ENCODE measurements around the gene SLC25A39. TPM values are rescaled to one million over a fixed set of nuclear protein-coding genes. Genes with fewer than 3 reads are reported as not detected.

Gene SLC25A39
- total and polyA plus RNA-seq, 9 of the 15 experiments (the other 6 are each of a cell fraction or from before 2014, with no cell fraction given) = 4.8 to 267 (median 140) TPM

DNA sequence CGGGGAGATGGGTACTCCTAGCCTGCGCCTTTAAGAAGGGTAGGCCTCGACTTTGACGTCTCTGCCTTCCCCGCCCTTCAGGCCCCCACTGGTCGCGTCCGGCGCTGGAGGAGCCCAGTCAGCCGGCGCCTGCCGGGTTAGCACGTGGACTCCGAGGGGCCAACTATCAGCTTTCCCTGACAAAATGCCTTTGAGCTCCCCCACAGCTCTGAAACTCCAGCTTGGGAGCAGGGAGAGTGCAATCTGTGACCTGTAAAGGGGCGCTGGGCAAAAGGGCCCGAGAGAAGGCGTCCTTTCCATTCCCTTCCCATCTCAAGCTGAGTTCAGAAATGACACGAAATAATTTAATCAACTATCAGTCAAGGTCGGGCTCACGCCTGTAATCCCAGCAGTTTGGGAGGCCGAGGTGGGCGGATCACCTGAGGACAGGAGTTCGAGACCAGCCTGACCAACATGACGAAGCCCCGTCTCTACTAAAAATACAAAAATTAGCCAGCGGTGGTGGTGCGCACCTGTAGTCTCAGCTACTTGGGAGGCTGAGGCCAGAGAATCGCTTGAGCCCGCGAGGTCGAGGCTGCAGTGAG, 2.3 kb upstream of the SLC25A39 start (continued):
- TF ChIP-seq, protein P1, sequence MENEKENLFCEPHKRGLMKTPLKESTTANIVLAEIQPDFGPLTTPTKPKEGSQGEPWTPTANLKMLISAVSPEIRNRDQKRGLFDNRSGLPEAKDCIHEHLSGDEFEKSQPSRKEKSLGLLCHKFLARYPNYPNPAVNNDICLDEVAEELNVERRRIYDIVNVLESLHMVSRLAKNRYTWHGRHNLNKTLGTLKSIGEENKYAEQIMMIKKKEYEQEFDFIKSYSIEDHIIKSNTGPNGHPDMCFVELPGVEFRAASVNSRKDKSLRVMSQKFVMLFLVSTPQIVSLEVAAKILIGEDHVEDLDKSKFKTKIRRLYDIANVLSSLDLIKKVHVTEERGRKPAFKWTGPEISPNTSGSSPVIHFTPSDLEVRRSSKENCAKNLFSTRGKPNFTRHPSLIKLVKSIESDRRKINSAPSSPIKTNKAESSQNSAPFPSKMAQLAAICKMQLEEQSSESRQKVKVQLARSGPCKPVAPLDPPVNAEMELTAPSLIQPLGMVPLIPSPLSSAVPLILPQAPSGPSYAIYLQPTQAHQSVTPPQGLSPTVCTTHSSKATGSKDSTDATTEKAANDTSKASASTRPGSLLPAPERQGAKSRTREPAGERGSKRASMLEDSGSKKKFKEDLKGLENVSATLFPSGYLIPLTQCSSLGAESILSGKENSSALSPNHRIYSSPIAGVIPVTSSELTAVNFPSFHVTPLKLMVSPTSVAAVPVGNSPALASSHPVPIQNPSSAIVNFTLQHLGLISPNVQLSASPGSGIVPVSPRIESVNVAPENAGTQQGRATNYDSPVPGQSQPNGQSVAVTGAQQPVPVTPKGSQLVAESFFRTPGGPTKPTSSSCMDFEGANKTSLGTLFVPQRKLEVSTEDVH (IDR thresholded peaks at IDR 0.05; ENCODE audit: low read depth, partially characterized antibody) = no peak
- TF ChIP-seq NFIX (CRISPR knock-in tag; IDR thresholded peaks at IDR 0.05; ENCODE audit: low read depth) (no peak), ARID2 (IDR thresholded peaks at IDR 0.05) (no peak), PURB (CRISPR knock-in tag; IDR thresholded peaks at IDR 0.05; ENCODE audit: low read depth) (no peak), RBM17 (IDR thresholded peaks at IDR 0.05; ENCODE audit: borderline replicate concordance, low read depth, low read length) (no peak), NELFE (IDR thresholded peaks at IDR 0.05; ENCODE audit: insufficient read depth, insufficient read length) (no peak), SAP30 (IDR thresholded peaks at IDR 0.05; ENCODE audit: borderline replicate concordance, insufficient read depth, low read depth, low read length, poor library complexity, severe bottlenecking) (peak; percentile 66), RB1 (IDR thresholded peaks at IDR 0.05; ENCODE audit: low read depth) (peak; percentile 53; the same call in 1 of the 2 replicates), TEAD2 (tag; IDR thresholded peaks at IDR 0.05) (no peak), KDM5B (IDR thresholded peaks at IDR 0.05; ENCODE audit: insufficient replicate concordance, low read depth, low read length) (no peak), ZNF347 (CRISPR knock-in tag; IDR thresholded peaks at IDR 0.05; ENCODE audit: low read depth) (no peak), RAD21 (CRISPR knock-in tag; conservative IDR thresholded peaks at IDR 0.05 in 1 of 2, IDR thresholded peaks at IDR 0.05 in 1 of 2) (no peak), ZNF224 (CRISPR knock-in tag; IDR thresholded peaks at IDR 0.05) (no peak), ZBTB1 (CRISPR knock-in tag; IDR thresholded peaks at IDR 0.05; ENCODE audit: borderline replicate concordance, low read depth) (no peak), PRPF4 (IDR thresholded peaks at IDR 0.05; ENCODE audit: insufficient read depth, low read depth, low read length, poor library complexity, severe bottlenecking) (no peak), SAFB2 (IDR thresholded peaks at IDR 0.05; ENCODE audit: borderline replicate concordance, low read depth, low read length, severe bottlenecking) (no peak), EHMT2 (IDR thresholded peaks at IDR 0.05) (no peak), HDAC3 (IDR thresholded peaks at IDR 0.05; ENCODE audit: borderline replicate concordance, partially characterized antibody) (no peak), OTX1 (CRISPR knock-in tag; IDR thresholded peaks at IDR 0.05) (no peak), CCNT2 (IDR thresholded peaks at IDR 0.05; ENCODE audit: borderline replicate concordance, extremely low read depth, insufficient read length, low read depth, low read length) (peak; percentile 93), ZZZ3 (IDR thresholded peaks at IDR 0.05) (no peak), NKRF (IDR thresholded peaks at IDR 0.05; ENCODE audit: borderline replicate concordance) (peak; percentile 65; the same call in 1 of the 2 replicates), FOXA3 (CRISPR knock-in tag; conservative IDR thresholded peaks at IDR 0.05 in 1 of 2, IDR thresholded peaks at IDR 0.05 in 1 of 2) (peak in 1 of 2 experiments; percentile 65; a peak in 1 of 4 replicates)
